ENCODE results near the gene MID1IP1.

MID1IP1 gene, protein sequence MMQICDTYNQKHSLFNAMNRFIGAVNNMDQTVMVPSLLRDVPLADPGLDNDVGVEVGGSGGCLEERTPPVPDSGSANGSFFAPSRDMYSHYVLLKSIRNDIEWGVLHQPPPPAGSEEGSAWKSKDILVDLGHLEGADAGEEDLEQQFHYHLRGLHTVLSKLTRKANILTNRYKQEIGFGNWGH

DNA sequence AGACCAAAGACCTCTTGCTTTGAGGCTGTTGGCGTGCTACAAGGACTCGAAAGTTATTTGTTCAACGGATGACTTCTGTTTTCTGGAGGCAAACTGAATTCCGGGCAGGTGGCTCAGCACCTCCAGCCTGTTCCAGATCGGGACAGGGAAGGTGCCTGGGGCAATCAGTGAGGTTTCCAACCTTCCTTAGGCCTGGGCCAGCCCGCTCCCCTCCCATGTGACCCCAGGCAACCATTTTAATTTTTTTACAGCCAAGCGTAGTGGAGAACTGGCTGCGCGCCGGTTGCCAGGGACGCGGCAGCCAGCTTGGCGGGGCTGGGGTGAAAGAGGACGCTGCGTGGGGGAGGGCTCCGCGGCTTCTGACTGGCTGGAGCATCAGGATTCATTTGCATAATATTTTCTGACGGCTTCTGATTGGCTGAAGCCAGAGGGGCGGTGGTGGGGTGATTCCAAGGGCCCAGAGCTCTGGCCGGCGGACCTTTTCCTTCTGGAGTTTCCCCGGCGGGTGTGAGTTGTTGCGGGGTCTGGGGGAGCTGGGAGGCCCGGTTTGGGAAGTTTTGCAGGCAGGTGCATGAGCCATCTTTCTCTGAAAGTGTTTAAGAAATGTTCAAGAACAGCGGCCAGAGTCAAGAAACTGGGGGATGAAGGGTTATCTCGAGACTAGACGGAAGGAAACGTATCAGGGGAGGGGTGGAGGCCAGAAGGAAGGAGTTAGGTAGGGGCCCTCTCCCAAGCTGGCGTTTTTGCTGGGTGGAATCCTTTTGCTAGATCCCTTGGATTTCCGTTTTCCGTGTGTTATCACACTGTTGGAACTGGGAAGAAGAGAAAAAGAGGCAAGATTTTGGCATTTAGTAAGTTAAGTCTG lies at the start of gene MID1IP1:
TSS of gene MID1IP1 (plus strand) at position 479 of the 865 bp plus-strand sequence. CDS start 3,488 bp downstream, outside the sequence.
- DNase-seq, result peak; percentile 91

DNA sequence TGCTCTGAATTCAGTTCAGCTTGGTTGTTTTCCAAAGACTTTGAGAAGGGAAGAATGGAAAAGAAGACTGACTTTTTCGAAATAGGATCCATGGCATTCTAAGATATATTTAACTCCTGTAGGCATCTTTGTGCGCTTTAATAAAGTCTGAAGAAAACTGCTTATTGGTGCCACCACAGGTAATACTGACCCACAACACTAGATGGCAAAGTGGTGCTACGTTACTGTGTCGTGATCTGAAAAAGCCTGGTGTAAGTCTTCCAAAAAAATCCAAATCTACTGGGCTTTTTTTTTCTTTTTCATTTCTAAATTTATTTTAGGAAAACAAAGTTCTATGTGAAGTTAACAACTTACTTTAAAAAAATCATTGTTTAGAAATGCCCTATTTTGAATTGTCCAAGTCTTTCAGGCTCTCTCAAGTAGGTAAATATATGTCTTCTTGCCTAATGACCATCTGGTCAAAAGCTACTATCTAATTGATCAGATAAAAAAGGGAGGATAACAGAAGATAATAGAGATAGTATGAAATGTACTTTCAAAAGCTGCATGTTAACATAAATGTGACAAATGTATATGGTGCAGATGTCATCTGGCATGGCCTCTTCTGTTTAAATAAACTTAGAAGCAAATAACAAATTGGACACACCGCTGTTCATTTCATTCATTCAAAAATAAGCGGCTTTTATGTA lies 47.0 kb upstream of the MID1IP1 start:
- peak; percentile 29 for DNase-seq

DNA sequence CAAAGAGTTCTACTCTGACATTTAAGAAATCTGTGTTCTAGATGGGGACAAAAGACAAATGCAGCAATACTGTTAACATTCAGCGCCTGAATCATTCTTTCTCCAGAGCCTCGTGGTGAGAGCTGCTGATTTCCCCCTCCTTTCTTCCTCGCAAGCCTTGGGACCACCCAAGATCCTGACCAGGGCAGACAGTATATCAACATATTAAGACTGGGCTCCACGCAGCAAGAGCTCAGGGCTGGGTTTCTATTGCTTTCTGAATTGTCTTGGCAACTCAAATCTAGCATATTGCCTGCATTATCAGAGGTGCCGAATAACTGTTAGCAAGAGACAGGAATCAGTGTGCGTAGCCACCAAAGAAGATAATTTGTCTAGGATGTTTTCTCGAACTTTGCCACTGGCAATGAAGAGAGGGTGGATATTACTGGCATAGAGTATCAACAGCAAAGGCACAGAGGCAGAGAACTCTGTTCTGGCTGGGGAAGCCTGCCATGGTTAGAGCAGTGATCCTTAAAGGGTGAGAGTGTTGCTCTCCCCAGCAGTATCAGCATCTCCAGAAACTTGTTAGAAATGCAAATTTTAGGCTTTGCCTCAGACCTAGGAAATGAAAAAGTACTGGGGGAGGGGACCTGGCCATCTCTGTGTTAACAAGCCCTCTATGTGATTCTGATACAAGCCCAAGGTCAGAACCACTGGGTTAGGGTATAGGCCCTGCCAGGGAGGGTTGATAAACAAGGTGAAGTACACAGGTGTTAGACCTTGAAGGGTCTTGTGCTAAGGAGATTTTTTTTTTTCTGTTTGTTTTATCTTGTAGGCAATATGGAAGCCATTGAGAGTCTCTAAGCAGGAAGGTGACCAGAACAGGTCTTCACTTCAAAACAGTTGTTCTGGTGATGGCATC lies 46.2 kb upstream of the MID1IP1 start:
- DNase-seq, result no peak

DNA sequence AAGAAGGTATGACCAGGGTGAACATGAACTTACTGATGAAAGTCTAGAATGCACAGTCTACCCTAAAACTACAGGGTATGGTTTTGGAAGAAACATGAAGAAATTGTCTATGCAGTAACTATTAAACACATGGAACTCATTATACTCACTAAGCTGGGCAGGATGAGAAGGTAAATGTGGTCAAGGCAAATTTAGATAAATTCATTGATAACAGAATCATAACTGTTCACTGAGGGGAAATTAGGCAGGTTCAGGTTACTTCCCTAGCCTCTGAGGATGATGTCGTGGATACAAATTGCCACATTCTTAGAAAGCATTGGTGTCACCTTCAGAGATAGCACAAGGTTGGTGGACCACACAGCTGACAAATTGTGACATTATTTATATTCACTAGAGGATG lies 40.4 kb upstream of the MID1IP1 start:
- DNase-seq, result no peak

DNA sequence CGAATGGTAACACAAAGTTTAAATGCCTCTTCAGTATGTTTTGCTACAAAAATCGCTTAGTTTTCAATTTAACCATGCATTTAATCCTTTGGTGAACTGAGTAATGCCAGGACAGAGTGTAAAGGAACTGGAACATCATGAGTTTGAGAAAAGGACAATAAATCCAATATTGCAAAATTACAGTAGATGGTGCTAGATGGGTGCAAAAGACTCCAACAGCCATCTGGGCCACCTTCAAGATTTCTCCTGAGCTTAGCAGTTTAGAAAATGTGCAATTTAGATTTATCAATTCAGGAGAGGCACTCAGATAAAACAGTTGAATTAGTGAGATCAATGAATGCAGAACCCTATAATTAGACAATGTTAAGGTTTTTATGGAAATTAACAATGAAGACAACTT lies 33.2 kb upstream of the MID1IP1 start:
- peak; percentile 24 for DNase-seq

DNA sequence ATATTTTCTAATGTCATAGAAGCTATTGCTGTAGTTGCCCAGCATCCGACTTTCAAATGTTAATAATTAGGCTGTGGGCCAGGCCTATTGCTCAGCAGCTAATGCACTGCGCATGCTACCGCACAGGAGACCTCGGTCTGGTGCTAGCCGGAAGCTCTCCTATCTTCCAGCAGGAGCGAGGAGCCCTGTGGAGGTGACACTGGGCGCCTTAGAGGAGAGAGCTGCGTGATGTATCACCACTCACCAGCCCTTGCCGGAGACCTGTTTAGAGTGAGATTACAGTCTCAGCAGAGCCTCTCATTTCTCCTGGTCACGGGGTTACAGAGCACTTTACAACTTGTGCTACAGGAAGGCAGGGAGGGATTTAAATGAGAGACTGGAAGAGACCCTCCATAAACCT lies 31.1 kb upstream of the MID1IP1 start:
- DNase-seq, result no peak

DNA sequence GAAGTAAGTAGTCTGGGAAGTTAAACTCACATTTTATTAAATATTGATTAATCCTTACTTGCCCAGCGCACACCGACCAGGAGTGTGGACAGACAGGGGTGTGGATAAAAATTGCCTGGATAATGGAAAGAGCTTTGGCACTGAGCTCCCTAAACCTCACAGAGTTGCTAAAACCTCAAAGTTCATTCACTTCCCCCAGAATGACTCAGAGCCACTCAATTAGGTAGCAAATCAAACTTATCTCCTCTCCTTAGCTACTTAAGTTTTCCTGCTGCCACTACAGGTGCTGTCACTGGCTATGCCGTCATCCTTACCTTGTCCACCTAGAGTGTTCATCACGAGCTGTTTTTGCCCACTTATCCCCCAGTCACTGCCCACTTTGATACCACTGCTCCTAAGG lies 27.0 kb upstream of the MID1IP1 start:
- DNase-seq, result no peak

DNA sequence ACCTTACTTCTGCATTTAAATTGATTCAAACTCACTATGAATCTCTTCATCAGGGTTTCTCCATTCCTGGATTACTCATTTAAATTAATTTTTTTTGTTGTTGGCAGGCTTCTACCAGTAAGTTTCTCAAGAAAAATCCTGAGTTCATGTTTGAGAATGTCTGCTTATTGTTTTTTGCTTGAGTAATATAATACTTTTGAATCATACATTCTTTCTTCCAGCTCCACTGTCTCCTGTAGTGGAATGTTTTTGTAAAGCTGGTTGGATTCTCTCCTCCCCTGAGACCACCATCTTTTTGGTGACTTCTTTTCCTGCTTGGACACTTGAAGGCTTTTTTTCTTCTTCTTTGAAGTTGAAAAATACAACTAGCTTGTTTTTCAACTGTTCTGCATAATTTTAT lies 4.3 kb upstream of the MID1IP1 start:
- no peak for DNase-seq

DNA sequence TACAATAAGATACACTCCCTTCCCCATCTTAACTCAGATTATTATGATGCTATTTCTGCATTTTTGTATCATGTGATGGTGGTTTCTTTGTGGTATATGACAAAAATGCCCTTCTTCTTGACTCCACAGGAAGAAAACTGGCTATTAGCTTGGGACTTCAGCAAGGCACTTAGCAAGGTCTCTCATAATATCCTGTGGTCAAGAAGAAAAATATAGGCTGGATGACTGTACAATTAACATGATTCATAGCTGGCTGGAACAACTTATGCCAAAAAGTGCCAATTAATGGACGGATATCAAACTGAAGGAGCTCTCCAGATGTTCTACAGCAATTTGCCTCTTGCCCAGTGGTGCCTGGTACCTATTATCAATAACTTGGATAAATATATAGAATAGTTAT lies 2.3 kb upstream of the MID1IP1 start:
- DNase-seq, result no peak

DNA sequence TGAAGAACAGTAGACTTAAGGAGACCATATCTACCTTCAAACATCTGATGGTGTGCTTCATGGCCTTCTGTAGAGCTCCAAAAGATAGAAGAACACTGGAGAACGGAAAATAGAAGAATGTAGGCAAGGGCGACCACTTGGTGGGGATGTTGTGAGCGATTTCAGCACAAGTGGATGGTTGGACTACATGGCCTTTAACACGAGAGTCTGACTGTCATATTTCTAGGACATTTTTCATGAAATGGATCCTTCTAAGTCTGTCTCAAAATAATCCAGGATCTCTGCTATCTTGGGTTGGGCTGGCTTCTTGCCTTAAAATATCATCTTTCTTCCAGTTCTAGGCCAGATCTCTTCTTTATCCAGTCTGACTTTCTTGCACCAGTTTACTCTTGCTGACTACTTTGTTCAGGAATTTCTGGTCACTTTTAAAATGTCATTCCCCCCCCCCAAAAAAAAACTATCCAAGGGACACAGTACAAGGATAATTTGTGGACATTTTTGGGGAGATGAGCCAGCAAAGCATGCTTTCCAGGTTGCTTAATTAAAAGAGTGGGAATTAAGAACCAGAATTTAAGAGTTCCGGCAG lies 1.2 kb upstream of the MID1IP1 start:
- no peak for DNase-seq

DNA sequence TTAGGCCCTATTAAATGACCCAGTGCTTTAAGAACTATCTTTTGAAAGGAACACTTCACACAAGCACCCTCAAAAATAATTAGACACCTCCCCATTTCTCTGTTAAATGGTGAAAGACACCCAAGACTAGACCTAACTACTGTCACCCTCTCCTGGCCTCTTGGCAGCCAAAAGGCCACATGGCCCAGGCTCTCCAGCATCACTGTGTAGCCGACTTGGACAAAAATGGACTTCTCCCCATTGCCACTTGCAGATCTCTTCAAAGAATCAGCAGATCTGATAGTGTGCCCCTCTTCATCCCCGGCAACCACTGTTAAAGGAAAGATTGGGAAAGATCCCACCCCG lies 2.0 kb downstream of the MID1IP1 start:
- peak; percentile 64 for DNase-seq

DNA sequence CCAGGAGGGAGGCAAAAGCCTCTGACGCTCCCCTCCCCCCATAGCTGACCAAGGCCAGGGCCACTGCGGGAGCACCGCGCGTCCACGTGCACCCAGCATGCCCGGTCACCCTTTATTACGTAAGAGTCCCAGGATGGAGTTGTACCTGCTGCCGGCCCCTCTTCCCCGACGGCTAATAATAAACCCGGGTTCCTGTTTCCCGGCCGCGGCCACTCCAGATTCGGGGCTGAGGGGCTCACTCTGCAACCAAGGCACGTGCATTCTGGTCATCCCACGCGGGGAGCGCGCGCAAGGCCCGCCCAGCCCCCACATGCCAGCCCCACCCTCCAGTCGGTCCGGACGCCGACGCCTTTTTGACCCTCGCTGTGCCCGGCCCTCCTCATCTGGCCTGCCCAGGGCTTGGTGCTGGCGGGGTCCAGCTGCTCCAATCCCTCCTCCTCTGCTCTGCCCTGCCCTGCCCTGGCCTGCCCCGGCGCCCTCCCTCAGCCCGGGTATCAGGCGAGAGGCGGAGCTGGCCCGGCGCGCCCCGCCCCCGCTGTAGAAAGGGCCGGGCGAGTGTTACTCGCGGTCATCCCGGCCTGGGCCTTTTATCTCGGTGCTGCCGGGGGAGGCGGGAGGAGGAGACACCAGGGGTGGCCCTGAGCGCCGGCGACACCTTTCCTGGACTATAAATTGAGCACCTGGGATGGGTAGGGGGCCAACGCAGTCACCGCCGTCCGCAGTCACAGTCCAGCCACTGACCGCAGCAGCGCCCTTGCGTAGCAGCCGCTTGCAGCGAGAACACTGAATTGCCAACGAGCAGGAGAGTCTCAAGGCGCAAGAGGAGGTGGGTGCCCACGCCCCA lies 2.6 kb downstream of the MID1IP1 start:
- peak; percentile 79 for DNase-seq

DNA sequence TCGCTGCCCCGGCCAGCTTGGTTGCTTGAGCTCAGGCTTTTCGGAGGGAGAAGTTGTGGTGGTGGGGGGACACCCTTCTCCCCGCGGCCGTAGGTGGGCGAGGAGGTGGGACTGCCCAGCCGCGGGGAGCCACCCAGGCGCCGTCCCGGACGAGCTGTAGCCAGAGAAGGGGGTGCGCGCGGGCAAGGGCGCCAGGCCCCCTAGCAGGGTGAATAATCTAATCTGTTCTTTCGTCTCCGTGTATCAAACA lies 3.1 kb downstream of the MID1IP1 start:
- no peak for DNase-seq

DNA sequence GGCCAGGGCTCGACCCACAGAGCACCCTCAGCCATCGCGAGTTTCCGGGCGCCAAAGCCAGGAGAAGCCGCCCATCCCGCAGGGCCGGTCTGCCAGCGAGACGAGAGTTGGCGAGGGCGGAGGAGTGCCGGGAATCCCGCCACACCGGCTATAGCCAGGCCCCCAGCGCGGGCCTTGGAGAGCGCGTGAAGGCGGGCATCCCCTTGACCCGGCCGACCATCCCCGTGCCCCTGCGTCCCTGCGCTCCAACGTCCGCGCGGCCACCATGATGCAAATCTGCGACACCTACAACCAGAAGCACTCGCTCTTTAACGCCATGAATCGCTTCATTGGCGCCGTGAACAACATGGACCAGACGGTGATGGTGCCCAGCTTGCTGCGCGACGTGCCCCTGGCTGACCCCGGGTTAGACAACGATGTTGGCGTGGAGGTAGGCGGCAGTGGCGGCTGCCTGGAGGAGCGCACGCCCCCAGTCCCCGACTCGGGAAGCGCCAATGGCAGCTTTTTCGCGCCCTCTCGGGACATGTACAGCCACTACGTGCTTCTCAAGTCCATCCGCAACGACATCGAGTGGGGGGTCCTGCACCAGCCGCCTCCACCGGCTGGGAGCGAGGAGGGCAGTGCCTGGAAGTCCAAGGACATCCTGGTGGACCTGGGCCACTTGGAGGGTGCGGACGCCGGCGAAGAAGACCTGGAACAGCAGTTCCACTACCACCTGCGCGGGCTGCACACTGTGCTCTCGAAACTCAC lies 3.6 kb downstream of the MID1IP1 start:
- no peak for DNase-seq

DNA sequence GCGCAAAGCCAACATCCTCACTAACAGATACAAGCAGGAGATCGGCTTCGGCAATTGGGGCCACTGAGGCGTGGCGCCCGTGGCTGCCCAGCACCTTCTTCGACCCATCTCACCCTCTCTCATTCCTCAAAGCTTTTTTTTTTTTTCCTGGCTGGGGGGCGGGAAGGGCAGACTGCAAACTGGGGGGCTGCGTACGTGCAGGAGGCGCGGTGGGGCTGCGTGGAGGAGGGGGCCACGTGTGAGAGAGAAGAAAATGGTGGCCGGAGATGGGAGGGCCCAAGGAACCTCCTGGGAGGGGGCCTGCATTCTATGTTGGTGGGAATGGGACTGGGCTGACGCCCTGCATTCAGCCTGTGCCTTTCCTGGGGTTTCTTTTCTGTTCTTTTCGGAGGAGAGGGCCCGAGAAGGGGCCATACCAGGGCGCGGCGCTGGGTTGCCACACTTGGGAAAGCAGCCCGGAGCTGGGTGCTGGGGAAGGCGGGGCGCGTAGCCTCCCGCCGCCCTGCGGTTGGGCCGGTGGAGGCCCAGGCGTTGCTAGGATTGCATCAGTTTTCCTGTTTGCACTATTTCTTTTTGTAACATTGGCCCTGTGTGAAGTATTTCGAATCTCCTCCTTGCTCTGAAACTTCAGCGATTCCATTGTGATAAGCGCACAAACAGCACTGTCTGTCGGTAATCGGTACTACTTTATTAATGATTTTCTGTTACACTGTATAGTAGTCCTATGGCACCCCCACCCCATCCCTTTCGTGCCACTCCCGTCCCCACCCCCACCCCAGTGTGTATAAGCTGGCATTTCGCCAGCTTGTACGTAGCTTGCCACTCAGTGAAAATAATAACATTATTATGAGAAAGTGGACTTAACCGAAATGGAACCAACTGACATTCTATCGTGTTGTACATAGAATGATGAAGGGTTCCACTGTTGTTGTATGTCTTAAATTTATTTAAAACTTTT lies 4.5 kb downstream of the MID1IP1 start:
- peak; percentile 66 for DNase-seq

DNA sequence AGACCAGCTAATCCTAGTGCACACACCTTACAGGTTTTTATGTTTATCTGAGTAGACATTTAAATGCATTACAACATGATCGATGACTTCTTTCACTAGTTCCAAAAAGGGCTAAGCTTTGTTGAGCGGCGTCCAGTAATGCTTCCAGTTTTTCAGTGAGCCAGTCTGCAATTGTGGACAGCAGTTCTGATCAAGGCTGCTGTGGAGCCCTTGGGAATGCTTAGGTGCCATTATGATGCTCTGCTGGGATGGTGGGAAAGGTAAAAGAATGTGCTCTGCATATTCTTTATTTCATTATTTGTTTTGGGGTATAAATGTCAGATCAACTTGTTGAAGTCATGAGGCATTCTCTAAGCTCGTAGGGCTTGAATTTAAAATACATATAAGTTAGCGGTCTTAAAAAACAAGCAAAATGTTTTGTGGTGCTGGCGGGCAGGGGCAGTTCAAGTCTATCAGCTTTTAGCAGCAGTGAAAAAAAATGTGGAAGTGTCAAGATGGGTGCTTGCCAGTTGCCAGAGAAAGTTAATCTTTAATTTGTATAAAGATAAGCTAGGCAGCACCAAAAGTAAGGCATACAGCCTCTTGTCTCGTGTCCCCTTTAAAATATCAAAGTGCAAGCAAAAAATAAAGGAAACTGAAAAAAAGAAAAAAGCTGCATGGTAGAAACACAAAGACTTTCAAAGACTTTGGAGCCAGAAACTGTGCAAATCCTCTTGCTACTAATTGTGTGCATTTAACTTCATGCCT lies 5.8 kb downstream of the MID1IP1 start:
- no peak for DNase-seq

DNA sequence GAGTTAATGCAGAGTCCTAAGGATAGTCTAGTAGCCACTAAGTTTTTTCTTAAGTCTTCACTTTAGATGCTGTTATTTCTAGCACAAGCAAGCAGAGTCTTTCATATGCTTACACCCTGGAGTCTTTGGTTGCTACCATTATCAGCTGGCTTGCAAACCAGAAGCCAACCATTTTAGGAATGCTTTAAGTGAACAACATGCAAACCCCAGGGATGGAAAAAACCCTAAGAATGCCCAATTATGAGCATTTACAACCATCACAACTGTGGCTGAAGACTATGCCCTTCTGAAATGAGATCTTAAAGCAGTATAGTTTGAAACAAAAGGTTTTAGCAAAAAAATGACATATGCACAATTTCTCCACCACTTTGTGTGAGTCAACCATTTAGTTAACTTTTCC lies 6.6 kb downstream of the MID1IP1 start:
- DNase-seq, result no peak

DNA sequence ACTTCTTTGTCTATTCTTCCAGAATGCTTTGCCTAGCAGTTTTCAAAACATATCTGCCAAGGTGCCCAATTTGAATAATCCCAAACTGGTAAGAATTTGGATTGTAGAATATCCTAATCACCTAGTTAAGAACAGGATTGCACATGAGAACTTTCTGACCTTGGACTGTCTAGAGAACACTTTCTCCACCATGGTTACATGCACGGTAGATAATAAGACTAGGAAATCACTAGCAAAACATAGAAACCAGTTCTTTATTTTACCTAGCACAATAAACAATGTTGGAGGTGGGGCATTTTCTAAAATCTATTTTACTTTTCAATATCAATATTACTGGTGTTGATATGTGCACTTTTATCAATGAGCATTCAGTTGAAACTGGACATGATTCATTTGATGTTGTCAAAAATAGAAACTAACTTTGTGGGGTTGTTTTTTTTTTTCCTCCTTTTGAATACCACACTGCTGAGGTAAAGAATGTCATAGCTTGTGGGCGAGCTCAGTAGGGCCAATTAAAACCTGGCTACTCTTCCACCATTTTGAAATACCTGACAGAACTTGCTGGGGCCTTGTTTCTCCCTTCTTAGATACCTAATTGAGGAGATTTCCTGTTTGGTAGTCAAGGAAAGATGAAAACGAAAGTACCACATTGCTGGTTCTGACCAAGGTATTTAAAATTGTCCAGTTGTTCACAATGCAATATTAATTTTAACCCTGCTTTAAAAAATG lies 10.4 kb downstream of the MID1IP1 start:
- DNase-seq, result no peak

Data from midbrain (tissue), 1 donor.